ENCODE data around the gene HS1BP3.

The HS1BP3 gene

DNA sequence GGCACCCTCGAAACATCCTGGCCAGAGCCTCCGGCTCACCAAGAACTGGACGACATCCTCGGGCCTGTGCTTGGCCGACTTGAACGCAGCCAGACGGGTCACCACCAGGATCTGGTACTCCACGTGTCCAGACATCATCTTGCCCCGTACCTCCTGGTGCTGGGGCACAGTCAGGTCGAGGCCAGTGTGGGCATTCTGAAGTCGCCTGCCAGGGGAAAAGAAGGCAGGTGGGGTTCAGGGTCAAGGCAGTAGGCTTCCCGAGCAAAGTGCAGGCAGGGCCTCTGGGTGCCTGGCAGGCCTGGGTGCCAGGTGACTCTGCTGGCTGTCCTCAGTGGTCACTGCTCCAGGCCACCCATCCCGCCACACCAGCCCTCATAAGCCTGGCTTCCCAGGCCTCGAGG, 5.6 kb downstream of the HS1BP3 start:
- no peak for DNase-seq

DNA sequence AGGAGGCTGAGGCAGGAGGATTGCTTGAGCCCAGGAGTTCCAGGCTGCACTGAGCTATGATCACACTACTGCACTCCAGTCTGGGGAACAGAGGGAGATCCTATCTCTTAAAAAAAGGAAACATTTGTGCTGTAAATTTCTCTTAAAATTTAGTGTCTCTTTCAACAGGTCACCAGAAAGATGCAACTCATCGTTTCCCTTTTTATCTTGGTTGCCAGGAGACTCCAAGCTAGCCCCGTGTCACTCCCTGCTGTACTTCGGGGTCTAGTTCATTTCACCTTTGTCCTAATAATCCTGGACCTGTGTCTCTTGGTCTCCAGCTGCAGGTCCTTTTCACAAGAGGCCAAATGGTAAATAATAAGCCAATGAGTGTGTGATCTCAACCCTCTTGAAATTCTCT, 7.1 kb downstream of the HS1BP3 start:
- DNase-seq: no peak

DNA sequence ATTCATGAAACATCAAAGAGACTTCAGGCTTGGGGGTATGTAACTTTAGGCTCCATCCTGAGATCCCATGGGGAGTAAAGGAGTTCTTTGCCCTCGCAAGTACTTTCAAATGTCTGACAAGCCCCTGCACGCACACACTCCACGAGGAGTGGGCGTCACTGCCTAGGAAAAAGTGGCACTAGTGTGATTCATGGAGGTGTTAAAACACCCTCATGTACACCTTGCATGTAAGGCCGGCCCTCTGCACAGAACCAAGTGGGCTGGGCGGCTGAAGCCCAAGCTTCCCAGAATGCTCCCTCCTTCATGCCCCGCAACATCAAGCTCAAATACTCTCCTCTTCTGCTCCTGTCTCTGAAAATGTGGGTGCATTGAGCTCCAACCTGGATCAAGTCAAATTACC, 7.8 kb downstream of the HS1BP3 start:
- no peak for DNase-seq

DNA sequence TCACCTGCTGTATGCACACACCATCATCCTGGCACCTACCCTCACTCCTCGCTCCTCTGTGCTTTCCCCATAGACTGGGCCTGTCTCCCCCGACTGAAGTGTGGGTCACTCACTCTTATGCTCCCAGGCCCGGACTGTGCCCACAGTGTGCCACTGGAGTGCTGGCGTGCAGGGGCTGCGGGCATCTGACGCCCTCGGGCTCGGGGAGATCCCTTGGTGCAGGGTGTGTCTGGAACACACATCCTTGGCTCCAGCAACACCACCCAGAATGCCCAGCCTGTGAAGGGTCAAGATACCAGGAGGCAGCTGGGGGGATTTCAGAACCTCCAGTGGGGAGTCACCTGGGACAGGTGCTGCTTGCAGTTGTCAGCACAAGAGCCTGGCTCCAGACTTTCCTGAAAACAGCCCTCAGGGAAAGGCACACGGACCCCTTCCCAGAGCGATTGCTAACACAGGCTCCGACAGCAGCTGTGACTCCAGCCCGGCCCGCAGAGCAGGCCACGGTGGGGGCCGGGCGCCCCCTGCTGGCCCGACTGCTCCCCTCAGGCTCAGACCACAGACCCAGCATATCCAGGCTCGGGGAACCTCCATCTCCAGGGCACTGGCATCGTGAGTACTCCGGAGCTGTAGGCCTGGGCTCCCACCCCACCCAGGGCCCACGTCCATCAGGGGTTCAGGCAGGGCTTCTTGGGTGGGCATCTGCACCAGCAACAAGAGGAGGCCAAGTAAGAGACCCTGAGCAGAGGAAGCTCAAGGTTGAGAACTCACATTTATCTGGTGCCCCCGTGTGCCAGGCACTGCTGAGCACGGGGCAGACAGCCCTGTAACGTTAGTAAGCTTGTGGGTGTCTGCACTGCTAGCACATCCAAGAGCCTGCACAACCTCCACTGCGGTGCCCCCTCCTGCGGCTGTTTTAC, 8.6 kb downstream of the HS1BP3 start:
- no peak for DNase-seq

DNA sequence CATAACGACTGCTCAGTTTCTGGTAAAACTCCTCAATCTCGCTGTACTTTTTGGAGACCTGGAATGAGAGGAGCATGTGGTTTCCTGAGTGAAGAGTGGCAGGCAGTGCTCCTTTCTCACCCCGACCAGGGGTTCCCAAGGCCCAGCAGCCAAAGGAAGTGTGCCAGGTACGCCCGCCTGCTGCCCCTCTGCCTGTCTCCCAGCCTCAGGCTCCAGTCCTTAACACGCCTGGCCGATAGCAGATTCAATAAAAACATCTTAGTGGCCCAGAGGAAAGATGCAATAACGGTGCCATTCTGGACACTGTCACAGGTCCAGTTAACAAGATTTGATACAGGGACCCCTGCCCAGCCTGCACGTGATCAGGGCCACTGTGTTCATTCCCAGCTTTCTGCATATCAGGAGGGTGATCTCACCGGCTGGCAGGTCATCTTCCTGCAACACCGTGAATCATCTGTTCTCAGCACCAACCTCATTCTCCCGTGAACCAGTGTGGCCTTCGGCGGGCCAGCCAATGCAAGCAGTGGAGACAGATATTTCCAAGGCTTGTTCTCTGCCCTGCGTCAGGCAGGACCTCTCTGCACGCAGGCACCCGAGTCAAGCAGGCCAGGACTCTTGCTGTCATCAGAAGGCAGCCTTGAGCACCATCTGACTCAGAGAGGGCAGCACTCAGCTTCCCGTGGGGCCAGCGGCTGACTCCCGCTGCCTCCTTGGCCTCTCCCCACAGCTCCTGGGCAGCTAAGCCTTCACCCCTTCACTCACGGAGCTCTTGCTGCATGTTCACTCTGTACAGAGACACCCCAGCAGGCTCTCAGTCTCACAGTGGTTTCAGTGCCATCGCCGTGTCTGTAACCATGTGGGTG, 9.5 kb downstream of the HS1BP3 start:
- DNase-seq: no peak

DNA sequence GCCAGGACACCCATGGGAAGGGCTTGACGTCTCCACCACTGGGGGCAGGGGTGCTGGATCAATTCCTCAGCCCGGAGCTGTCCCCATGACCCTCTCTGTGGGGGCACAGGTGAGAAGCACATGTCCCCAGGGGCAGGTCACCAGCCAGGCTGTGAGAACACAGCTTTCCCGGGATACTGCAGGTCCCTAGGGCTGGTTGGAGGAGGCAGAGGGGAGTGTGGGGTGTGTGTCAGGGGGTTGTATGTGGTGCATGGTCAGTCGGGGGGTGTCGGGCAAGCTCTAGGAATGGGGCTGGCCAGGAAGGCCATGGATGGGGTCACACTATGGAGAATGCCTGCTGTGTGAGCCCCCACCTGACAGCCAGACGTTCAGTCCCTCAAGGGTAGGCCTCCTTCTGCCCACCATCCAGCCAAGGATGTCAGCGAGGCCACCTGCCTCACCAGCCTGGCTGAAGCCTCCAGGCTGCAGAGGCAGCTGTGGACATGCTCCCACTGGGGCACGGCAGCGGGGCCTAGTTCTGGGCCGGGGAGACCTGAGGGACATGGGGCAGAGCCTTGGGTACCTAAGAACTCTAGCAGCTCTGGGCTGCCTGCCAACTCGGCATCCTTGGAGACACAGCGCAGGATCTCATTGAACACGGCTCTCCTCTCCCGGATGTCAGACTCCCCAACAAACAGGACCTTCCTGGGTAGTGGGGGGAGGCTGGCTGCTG, 10.3 kb downstream of the HS1BP3 start:
- no peak for DNase-seq

DNA sequence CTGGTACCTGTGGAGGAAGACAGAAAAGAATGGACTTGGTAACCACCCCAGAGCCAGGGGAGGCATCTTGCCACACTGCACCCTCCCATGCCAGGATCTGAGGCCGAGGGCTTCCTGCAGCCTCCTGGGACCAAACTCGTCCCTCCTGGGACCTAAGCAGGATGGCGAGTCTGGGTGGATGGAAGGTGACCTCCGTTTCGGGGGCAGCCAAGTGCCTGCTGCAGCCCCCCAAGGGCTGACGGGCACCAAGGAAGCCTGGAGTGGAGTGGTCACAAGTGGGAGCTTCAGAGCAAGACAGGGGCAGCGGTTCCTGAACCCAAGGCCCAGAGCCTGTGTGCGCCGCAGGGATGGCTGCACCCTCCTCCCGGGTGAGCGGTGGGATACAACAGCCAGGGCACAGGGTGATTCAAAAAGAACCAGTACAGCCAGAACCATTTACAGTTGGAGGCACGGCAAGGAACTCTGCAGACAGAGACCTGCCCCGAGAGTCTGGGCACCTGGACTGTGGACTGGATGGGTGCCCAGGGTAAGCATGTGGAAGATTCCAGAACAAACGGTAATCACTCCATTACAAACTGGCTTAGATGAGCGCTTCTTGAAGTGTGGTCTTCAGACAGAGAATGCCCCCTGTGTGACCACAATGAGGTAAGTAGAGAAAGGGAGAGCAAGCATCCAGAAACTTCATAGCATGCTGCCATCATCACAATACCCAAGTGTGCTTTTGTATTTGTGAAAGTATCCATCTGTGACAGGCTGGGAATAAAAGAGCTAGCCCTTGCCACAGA, 12.1 kb downstream of the HS1BP3 start:
- no peak for DNase-seq

DNA sequence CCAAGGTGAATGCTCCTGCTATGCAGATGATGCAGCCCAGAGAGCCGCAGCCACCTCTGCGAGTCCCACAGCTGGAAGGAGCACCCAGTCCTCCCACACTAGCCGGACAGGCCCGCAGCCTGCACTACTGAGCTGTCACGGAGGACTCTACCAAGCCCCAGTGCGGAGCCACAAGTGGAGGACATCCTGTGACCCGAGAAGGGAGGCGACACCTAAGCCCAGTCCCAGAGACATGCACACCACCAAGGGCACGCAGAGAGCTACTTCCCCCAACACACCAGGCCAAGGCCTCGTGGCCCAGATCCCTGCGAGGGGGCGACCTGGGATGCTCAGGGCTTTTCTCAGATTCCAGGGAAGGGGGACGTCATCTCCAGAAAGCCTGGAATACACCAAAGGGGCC, 12.9 kb downstream of the HS1BP3 start:
- no peak for DNase-seq

DNA sequence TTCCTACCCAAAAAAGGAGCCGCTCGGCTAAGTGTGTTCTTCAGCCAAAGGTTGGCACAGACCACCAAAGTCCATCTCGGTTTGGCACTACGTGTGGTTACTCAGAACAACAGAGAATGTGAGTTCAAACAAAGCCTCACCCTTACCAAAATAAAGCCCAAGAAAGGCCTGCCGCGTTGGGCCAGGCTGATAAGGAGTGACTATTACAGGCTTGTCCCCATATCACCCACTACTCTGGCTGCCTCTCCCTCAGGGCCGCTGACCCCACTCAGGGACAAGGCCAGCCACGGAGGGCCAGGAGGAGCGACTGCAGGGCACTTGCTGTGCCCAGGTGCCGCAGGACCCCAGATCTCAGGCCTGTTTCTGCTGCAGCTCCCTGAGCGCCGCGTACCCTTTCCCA, 13.8 kb downstream of the HS1BP3 start:
- DNase-seq: no peak

DNA sequence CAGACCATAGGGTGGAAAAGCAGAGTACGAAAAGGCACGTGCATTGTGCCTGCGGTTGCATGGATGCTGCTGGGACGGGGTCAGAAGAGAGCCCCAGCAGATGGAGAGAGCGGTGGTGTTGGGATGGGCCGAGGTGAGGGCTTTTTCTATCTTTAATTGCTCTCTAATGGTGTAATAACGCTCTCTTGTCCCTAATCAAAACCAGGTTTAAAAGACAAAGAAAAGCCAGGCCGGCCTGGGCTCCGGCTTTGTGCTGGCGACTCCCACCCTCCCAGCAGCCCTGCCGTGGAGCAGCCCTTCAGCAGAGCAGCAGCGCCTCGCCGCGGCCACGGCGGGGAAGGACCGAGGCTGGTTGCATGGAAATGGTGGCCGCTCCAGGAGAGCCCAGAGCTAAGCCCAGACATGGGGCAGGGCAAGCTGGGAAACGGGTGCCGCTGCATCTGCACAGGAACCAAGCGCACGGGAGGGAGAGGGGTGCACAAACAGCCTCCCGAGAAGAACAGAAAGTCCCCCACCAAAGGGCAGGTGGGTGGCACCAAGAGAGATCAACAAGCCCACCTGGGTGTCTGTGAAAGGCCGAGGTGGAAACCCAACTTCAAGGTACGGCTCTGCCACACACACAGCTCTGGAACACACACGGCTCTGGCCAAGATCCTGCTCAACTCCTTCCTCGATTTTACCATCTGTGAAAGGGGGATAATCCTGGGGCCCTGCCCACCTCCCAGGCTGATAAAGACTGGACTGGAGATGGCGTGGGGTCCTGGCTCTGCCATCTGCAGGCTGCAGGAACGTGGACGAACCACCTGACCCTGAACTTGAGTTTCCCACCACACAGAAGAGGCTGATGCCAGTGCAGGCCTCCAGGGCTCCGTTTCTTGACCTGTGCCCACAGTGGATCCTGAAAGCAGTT, 15.0 kb downstream of the HS1BP3 start:
- no peak for DNase-seq

DNA sequence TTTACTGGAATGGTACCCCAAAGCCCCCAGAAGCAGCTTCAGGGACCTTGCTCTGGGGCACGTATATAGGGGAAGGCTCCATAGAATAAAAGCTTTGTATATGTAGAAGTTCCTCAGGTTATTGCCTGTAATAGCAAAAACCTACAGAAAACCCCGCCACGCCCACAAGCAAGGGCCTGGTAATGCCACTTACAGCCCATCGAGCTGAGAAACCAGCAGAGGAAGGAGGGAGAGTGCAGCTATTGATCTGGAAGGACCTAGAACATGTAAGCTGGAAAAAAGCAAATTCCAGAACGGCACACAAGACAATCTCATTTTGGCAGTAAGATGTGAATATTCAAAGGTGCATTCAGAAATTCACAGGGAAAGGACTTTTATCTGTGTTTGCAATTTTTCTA, 15.8 kb downstream of the HS1BP3 start:
- DNase-seq: no peak

DNA sequence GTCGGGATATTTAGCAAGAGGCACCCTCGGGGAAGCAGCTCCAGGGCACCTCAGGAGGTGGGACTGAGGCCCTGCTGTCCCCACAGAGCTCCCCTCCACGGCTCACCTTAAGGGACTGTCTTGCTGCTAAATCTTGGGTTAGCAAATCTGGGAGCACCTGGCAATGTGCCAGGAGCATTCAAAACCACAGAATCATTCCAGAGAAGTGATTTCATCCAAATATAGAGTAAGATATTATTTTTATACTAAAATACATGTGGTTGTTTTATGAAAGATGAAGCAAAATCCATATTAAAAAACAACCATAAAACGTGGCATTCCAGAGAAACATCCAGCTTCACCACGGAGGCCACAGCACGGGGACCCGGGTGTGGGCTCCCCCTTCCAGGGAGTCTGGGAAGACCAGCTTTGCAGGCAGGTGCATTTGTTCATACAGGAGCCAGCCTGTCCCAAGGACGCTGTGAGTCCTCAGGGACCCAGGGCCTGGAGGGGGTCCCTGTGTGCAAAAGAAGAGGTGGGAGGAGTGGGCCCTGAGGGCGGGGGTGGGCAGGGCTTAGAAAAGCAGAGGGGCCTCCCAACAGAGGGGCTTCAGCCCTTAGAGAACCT, 16.3 kb downstream of the HS1BP3 start:
- no peak for DNase-seq

DNA sequence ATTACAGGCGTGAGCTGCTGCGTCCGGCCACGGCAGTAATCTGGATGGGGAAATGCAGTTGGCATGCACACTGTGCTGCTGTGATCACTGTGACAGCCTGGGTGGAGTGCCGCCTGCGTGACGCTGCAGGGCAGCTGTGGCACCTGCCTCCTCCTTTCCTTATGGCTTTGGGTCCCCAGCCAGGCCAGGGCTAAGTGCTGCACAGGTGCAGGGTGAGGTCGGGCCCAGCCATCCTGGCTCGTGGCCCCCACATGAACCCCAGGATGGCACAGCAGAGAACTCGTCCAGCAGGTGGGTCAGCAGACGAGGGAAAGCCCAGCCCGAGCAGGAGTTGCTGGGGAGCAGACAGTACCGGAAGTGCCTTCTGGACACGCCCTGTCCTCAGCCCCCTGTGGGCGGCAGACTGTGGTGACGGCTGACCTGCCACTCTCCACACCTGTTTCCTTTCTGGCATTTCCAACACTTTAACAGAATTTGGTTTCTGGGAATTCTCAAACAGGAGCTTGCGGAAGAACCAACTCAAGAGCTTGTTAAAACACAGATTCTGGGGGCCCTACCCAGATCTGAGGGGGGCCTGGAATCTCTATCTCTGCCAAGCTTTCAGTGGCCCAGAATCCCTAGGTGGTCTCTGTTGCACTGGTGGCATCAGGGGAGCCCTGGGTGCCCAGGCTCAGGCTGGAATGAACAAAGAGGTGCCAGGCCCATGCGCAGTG, 16.9 kb downstream of the HS1BP3 start:
- DNase-seq: no peak

DNA sequence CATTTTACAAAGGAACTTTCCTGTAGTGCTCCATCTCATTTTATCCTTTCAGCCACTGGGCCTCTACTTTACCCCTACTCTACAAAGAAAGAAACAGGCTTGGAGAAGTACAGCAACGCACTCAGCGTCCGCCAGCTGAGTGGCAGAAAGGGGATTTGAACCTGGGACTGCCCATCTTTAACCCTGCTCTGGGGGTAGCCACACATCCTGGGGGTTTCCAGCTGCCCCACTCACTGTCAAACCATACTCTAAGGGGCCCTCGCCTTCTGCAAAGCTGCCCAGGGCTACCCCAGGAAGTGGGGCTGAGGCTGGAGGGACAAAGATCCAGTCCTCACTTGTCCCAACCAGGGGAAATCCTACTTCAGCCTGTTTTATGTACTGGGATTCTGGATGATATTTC, 17.9 kb downstream of the HS1BP3 start:
- DNase-seq: no peak

DNA sequence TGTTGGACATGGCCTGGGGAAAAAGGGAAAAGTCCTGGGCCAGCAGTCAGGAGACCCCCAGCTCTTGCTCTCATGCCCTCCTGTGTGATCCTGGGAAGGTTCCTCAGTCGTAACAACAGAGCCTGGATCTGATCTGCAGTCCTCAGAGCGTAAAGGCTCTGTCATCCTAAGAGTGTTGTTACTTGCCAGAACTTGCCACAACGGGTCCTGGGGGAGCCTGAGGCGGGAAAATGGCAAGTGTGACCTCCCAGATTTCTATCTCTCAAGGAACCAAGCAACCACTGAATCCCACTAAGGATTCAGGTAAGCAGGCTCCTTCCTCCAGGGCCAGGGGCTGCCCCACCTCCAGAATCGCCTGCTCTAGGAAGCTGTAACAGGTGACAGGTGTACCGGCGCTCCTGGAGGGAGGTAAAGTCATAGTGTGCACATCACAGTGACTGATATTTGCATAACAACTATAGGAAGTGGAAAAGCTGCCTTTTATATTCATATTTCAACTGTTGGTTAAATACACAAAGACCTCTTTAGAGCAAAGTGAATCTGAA, 18.4 kb downstream of the HS1BP3 start:
- no peak for DNase-seq

DNA sequence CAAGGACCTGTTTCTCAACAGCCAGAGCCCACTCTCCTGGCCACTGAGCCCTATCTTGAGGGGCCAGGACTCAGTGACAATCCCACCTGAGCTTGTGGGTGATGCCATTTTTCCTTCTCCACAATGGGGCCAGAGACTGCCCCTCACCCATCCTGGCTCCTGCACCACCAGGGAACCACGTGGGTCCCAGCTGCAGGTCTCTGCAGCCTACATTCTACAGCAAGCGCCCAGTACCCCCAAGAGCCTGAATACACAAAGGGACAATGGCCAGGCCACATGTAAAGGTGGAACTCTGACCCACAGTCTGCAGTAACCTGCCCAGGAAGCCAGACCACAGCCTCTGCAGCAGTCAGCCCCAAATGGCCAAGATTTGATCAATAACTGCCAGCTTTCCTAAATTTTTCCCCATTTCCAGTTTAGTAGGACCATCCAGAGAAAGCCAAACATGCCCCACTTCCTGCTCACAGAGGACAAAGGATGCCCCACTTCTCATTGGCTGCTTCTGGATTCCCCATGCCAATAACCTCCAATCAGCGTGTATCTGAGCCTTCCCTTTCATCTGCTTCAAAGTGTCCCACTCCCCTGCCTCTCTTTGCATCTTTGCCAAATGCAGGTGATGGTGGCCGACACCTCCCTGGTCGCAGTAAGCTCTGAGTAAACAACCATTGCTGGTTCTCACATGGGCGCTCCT, 19.1 kb downstream of the HS1BP3 start:
- DNase-seq: no peak

DNA sequence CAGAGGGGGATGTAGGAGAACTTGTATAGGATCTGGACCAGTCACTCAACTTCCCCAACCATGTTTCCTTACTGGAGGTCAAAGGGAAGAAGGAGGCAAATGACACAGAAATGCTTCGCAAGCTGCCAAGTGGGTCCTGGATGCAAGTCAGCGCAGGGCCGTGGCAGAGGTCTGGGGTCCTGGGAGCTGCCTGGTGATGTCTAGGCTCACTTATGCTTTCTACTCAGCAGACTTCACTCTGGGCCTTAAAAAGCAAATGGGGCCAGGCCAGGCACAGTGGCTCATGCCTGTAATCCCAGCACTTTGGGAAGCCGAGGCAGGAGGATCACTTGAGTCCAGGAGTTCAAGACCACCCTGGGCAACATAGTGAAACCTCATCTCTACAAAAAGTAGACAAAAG, 19.9 kb downstream of the HS1BP3 start:
- no peak for DNase-seq

DNA sequence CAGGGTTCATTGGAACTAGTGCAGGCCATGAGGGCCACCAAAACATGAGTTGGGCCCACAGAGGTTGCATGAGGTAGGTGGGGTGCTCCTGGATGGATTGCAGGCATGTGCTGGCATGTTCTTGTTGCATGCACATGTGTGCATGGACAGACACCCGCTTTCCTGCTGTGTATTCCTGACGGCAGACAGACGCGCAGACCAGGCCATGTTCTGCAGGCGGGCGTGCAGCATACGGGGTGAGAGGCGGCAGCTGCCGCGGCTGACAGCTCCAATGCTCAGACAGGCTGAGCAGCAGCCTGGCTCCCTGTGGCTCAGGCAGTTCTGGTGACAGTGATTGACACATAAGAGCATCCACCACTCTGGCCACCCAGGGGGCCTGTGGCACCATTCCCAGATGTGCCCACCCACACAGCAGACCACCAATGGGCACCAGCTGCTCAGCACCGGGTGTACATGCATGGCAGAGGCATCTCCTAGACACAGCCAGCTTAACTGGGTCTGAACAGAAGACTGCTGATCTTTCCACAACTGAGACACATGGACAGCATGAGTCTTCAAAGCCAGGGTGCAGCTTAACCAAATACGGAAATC, 21.2 kb downstream of the HS1BP3 start:
- DNase-seq: no peak

DNA sequence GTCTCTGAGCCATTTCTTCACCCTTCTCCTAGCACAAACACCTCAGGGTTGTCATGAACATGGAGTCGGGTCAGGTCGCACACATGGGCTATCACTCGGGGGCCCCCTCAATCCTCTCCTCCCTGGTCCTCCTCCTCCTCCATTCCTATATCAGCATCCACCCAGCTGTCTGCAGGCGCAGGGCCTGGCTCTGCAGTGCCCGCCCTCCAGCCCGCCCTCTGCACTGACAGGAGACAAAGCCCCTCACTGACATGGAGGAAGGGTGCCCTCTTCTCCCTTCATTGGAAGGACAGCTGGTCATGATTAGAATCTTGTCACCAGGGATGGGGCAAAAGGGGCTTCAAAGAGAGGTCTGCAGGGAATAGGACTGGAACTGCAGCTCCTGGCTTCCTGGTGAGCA, 21.7 kb downstream of the HS1BP3 start:
- no peak for DNase-seq

All from cortex of kidney (tissue), 1 donor.